NCI-H2029 (cell line): Measurements from ENCODE around the gene RNF19B.

Source experiments
- DNase-seq: peaks from one replicate; lab custom pipeline; 2025; lab: John Stamatoyannopoulos, UW

The RNF19B gene

GRCh38 chr1:32900956-32901822 is 63.4 kb downstream of the RNF19B start, which contains the start of gene TMEM54:
Gene TMEM54 (minus strand): TSS chr1:32901389. CDS start chr1:32901238, 151 bp downstream.
- DNase-seq = no peak

DNA sequence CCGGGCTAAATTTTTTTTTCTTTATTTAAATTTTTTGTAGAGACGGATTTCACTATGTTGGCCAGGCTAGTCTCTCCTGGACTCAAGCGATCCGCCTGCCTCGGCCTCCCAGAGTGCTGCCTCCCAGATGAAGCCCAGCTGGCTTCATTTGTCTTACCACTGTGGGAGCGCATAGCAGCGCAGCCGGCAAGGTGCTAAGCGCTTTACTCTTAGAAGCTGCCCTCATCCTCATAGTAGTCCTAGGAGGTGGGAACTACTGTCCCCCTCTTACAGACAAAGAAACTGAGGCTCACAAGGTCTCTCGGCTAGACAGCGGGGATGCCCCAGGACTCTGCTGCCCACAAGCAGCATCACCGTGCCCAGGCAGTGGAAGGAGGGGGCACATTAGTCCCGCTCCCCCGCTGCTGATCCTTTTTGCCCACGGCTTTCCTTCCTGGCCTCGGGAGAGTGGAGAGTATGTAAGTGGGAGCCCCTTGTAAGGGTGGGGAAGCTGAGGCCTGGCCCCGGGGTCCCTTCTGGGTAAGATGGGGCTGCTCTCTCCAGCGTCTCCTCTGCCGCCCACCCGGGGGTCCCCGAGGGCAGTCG is 64.1 kb downstream of the RNF19B start:
- DNase-seq = no peak

GRCh38 chr1:32899586-32900296 is 64.9 kb downstream of the RNF19B start:
- DNase-seq = no peak

DNA sequence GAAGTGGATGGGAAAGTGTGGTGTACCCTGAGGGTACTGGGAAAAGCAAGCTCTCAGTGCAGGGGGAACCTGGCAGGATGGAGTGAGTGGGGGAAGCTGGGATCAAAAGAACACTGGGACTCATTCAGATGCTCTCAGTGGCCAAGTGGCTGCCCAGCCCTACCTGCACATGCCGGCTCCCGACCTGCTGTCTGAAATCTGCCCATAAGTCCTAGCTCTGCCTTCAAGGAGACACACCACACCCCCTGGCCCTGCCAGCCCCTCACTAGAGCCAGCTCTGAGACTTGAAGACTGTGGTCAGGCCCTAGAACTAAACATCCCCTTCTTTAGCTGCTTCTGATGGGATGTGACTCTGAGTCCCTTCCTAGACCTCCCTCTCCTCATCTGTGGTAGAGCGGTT is 65.7 kb downstream of the RNF19B start:
- DNase-seq = no peak

GRCh38 chr1:32898056-32898455 is 66.6 kb downstream of the RNF19B start:
- no peak for DNase-seq

DNA sequence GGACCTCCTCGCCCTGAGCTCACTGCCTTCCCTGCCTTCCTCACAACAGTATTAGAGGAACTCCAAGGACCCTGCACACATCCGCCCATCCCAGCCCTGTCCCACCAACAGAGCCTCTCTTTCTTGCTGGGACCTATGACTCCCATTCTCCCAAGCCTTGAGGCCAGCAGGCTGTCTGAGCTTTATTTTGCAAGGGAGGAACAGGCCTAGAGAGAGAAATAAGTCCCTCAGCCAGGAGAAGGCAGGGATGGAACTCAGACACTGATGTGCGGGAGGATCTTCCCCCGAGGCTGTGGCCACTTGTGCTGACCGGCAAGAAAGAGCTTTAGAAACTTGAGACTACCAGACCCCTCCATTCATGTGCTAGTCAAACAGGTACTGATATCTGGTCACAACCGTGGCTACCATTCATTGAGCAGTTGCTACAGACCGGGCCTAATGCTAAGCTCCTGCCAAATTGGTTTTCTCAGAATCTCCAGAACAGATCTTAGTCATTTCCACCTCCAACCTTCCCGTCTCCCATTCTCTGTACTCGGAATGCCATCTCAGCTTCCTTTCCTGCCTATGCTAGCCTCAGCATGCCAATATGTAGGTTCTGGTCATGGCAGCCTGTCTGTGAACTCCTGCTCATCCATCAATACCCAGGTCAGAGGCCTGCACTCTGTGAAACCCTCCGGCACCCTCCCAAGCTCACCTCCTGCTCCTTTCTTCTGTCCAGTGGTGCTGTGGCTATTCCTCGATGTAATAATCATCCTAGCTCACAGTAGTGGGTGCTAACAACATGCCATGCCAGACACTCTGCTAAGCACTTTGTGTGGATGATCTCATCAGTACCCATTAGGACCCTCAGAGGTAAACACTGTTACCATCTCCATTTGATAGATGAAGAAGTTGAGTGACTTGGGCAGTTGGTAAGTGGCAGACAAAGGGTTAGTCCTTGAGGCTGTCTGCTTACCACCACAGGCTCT is 67.2 kb downstream of the RNF19B start:
- DNase-seq = no peak

DNA sequence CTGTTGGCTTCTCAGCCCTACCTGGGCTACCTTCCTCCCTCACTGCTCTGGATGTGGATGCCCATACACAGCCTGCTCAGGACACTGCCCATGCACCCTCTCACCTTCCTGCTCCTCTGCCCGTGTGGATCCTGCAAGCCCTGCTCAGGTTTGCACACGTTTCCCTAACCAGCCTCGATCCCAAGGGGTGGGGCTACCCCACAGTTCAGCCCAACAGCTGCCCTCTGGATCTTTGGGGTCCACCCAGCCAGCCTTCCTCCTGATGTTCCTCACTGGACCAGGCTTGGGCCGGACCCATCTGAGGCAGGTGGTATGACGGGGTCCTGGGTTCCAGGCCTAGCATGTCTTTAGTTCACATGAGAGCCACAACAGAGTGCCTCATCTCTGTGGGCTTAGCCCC is 68.2 kb downstream of the RNF19B start:
- DNase-seq = no peak

GRCh38 chr1:32895325-32896215 is 69.0 kb downstream of the RNF19B start:
- no peak for DNase-seq

- DNase-seq = no peak
Measured at GRCh38 chr1:32894681-32895080, 69.9 kb downstream of the RNF19B start.

- DNase-seq = no peak
Measured at GRCh38 chr1:32894019-32894600, 70.5 kb downstream of the RNF19B start.

- DNase-seq = no peak
Measured at GRCh38 chr1:32893198-32894018, 71.2 kb downstream of the RNF19B start.

DNA sequence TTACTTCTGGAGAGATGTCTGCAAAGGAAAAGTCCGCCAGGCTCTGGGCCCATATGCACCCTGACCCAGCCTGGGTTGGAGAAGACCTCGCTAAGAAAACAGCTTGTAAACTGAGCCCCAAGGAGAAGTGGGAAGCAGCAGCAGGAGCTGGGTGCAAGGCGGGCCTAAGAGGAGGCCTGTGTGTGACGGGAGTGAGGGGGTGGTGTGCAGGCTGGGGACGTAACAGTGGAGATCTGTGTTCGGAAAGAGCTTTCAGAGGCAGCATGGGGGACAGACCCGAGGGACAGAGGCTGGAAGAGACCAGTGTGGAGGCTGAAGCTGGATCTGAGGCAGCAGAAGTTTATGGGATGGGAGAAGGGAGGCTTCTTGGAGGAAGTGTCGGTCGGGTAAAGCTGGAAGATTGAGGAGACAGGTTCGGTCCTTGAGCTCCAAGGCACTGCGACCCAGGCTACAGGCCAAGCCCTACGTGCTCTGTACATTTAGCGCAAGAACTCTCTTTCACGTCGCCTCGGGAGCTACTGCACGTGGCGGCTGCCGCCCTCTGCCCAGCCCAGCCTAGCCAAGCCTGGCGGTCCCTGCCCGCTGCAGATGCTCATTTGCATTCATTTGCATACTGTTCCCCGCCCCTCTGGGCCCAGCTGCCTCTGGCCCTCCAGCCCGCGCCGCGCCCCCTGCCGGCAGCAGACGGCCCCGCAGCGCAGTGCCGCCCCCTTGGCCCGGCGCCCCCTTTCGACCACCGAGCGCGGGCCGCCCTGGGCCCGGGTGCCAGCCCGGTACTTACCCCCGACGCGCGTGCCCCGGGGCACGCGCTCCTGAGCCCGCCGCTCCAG is 72.0 kb downstream of the RNF19B start:
- peak; percentile 46 for DNase-seq

GRCh38 chr1:32891630-32892029 is 73.0 kb downstream of the RNF19B start:
- no peak for DNase-seq

- DNase-seq = no peak
Measured at GRCh38 chr1:32891241-32891570, 73.4 kb downstream of the RNF19B start.

DNA sequence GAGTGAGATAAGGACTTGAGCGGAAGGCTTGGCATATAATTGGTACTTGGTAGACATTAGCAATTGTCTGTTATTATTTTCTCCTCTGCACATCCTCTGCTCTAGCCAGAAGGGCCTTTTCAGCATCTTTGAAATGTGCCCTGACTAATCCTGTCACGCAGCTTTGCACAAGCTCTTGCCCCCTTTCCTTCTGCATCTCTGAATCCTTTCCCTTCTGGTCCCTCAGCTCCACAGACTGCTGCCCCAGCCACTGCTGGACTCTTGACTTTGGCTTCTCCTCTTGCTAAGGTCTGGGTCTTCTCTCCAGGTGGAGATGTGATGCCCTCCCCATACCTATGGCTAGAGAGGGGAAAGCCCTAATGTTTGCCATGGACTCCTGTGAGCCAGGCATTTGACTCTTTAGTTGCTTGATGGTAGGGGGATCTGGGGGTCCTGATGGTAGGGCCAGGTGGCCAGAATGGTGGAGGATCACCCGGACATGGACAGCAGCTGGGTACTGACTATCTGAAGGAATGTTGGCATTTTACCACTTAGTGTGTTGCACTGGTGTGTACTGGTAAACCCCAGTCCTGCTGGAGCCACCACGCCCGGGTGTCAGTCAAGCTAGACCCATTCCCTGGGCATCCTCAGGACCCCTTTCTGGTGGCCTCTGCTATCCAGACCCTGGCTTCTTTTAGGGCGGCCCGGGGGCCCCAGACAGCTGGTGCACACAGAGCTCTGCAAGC is 73.9 kb downstream of the RNF19B start:
- no peak for DNase-seq

- no peak for DNase-seq
Measured at GRCh38 chr1:32889731-32890278, 74.8 kb downstream of the RNF19B start.

- DNase-seq = no peak
Measured at GRCh38 chr1:32888677-32889420, 75.8 kb downstream of the RNF19B start.
